NCI-H187 treated with DMSO at 0.1 percent for 48 hours (cell line): ENCODE results near the gene SPANXC.
"Not testable (repeated sequence)": the region's sequence is repeated elsewhere in the genome, so short reads cannot be mapped to it uniquely, and the experiment has no call there.

ENCODE experiments used
- DNase-seq: peaks from one replicate; lab custom pipeline; 2025; lab: John Stamatoyannopoulos, UW

The SPANXC gene, protein sequence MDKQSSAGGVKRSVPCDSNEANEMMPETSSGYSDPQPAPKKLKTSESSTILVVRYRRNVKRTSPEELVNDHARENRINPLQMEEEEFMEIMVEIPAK

DNA sequence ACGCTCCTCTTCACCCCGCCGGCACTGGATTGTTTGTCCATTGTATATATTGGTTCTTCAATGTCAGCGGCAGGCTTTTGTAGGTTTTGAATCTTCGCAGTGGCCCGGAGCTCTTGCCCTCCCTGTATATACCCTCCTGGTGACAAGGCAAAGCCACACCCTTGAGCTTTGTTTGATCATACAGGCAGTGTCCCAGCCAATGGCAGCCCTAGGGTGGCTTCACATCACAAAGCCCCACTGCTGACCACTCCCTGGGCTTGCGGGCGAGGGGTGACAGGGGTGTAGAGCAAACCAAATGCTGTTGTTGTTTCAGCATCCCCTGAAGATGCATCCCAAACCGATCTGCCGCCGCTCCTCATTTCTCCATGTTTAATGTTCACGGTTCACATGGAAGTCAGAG lies at the start of gene SPANXC:
TSS of gene SPANXC (minus strand) at position 101 of the 400 bp plus-strand sequence. CDS start at position 41, 60 bp downstream.
- not testable (repeated sequence) for DNase-seq

DNA sequence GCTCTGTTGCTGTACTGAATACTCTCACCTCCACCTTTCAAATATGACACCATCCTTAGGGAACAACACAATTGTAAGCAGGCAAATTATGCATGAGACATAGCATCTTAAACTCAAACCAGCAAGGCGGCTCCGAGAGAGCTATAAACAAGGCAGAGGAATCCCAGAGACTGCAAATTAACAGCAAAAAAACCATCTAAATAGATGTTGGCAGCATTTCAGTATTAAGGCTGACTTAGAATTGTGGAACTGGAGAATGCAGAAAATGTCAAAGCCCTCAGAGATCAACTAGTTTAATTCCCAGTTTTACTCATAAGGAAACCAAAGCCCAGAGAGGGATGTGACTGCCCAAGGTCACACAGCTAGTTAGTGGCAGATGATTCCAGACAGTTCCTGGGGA lies 37.2 kb upstream of the SPANXC start:
- DNase-seq, result no peak

DNA sequence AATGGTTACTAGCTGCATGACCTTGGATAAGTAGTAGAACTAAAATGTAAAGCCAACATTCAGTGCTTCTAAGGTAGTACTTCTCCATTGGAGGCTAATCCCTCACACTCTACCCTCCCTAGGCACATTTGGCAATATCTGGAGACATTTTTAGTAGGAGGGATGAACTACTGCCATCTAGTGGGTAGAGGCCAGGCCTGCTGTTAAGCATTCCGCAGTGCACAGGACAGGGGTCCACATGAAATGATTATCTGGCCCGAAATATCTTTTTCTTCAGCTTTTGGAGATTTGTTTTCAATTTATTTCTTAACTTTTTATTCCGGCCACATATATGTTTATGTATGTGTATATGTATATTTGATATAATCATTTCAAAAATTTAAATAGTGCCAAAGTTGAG lies 36.0 kb upstream of the SPANXC start:
- DNase-seq, result no peak

DNA sequence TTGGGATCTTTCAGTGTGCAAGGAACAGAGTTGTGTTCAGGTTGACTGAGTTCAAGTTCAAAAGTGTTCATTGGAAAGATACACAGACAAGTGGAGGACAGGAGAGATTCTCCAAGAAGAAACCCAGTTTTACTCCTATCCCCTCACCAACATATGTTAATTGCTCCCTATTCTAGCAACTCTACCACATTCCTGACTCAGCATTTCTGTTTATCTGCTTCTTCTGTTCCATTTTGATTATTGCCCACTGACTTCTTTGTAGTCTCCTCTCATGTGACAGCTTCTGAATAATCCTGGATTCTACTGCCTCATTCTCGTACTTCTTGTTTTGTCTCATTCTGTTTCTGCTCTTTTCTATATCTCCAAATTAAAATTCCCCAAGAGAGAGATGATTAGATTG lies 15.8 kb upstream of the SPANXC start:
- DNase-seq, result no peak

DNA sequence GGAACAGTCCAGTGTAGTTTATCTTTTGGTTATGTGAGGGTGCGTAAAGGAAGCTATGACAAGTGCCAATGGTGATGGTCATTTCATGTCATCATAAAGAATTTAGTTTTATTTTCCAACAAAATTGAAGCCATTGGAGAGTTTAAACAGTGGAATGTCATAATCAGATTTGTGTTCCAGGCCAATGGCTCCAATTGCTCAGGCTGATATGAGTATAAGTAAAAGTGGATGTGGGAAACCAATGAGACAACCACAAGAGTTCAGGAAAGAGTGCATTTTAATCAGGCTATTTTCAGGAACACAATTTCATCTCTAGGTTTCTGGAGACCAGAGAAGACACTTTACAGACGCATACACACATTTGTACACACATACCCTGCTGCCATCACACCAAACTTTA lies 20.7 kb downstream of the SPANXC start:
- no peak for DNase-seq

DNA sequence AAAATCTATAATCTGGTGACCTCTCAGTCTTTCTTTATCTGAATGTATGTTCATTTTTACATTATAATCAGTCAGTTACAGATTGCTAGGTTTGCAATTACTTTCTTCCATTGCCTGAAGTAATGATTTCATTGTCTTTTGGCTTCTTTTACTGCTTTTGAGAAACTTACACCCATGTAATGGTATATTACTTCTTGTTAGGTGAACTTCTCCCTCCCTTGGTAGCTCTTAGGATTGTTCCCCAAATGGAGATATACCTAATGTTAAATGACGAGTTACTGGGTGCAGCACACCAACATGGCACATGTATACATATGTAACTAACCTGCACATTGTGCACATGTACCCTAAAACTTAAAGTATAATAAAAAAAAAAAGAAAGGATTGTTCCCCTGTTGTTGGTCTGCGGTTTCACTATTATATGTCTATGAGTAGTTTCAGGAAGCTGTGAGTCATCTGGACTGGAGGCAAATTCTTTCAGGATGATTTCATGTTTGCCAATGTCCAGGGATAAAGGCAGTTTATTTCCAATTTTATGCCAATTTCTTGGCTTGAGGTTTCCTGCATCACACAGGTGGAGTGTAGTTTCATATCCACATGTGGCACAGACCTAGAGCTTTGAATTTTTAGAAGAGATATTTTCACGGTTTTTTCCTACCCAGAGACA lies 21.8 kb downstream of the SPANXC start:
- no peak for DNase-seq

DNA sequence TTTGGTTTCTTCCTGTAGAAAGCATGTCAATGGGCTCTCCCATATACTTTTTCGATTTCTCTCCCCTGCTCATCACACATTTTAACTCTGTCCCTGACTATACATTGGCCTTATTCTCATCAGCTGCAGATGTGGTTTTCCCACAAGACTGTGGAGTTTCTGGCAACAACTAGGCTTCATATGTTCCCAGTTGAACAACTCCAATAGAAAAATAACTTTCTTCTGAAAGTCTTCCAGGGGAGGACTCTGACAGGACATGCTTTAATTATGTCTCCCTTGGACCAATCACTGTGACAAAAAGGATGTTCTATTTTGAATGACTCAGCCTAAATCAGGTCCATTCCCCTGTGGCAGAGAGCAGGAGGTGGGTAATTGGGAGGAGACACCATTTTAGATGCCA lies 28.1 kb downstream of the SPANXC start:
- no peak for DNase-seq

DNA sequence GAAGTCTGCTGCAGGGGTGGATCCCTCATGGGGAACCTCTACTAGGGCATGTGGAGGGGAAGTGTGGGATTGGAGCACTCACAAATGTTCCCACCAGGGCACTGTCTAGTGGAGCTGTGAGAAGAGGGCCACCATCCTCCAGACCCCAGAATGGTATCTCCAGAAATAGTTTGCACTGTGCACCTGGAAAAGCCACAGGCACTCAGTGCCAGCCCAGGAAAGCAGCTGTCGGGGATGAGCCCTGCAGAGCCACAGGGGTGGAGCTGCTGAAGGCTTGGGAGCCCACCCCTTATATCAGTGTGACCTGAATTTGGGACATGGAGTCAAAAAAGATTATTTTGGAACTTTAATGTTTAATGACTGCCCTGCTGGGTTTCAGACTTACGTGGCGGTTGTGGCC lies 40.4 kb downstream of the SPANXC start:
- no peak for DNase-seq
